Left cardiac atrium (tissue), 4 donors: ENCODE measurements around the gene GSDMA. TPM values are rescaled to one million over a fixed set of nuclear protein-coding genes. Genes with fewer than 3 reads are reported as not detected.

ENCODE experiments used
- ATAC-seq, 2 donors: fragments of 200-7000 bp; cut with Tn5 transposase; one replicate each; pipeline ENCODE4 v1.9.1; 2020; ENCODE audit warnings: mild to moderate bottlenecking in 2 of 2, moderate library complexity in 2 of 2
- DNase-seq: peaks from one replicate; pipeline ENCODE4 v3.0.0-alpha.2; 2020
- intact Hi-C, 2 donors: fragments of 100-400 bp; cut with DNase I; formaldehyde crosslinking; loops; one replicate each; pipeline versions ENCODE4 v1.14.1 to v1.15.1; 2022 to 2023
- microRNA-seq, 2 donors: library from miRNA; unstranded; fragments of <30 nt; microRNA quantifications; one replicate each; pipeline ENCODE4 v1.2.0, GENCODE V29; 2020
- total RNA-seq, 2 donors: library from RNA; stranded (reverse); fragmentation: NEBNext Ultra II Directional; extraction: Animal tissue kit (Norgen Biotek cat#: 25700); gene quantifications; one replicate each; pipeline ENCODE4 v1.2.1, GENCODE V29; 2021
- donor health status: DM: no; HTN: yes; CAD: no.
- donor health status: DM: no; HTN: yes; CAD: no; lungs with severe emphysema.
- donor health status: DM: yes; HTN: yes; CAD: no.
- donor health status: Dilated cardiomyopathy.

Gene GSDMA
- total RNA-seq, 2 donors from 2014 or later, result 1.3 TPM

DNA sequence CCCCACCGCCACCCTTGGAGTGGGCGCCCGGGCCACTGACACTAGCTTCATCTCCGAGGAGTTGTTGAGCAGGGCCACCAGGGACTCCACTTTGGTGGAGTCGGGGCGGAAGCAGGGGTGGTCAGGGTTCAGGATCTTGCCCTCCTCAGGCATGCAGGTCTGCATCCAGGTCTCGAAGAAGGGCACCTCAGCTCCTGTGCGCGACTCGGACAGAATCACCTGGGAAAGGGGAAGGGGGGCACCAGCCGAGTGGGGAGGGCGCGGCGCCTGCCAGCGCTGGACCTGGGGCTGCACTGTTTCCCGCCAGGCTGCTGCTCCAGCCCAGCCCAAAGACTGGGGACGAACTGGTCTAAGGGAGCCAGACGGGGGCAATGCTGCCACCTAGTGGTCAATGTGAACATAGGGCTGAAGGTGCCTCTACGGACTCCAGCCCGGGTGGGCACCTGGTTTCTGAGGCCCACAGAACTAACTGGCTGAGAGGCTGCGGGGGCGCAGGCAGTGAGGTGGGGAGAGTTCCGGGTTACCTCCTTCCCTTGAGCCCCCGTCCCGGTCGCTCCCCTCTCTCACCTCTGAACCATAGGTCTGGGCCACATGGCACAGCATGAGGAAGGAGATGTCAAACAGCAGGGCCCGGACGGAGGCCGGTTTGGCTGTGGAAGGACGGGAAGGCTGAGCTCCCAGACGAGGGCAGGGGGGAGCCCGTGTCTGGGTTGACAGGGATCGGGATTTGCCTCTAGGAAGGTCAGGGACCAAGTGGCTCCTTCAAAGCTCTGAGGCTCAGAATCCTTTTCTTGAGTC is 64.2 kb downstream of the GSDMA start:
- peak; percentile 94 to 95 for ATAC-seq
- DNase-seq, result peak; percentile 87
- intact Hi-C loops, result loop anchor here in 1 of 2 donors (5.0 kb wide), 1 partner anchor 40 kb away; no protein-coding TSS in a partner anchor

Small RNAs within 50 kb of the gene (microRNA-seq; reads per million reads assigned to microRNA genes)
- gene MIR6884, result 0 to 0.20 reads per million in 2 donors

Other genes starting within 250 kb of the GSDMA start
- 10 to 100 TPM; 48.7 to 55.3 TPM for gene MIEN1, start 232.5 kb upstream of the GSDMA start, total RNA-seq
- 1 to 10 TPM; 1.3 to 2.5 TPM for gene GRB7, start 225.1 kb upstream of the GSDMA start, total RNA-seq
- gene IKZF3, start 98.7 kb upstream of the GSDMA start, total RNA-seq, result 1 to 10 TPM; 1.0 to 1.7 TPM
- not detected for gene ZPBP2, start 94.8 kb upstream of the GSDMA start, total RNA-seq
- gene GSDMB, start 44.4 kb upstream of the GSDMA start, total RNA-seq, result 1 to 10 TPM; 2.4 to 4.2 TPM
- gene ORMDL3, start 35.4 kb upstream of the GSDMA start, total RNA-seq, result 10 to 100 TPM; 39.7 to 50.4 TPM
- gene LRRC3C, start 35.3 kb upstream of the GSDMA start, total RNA-seq, result not detected
- gene PSMD3, start 17.8 kb downstream of the GSDMA start, total RNA-seq, result 10 to 100 TPM; 69.0 to 92.8 TPM
- 1 to 10 TPM in 1 of 2 donors, not detected in 1; 1.2 TPM for gene CSF3, start 52.4 kb downstream of the GSDMA start, total RNA-seq
- 10 to 100 TPM; 44.0 to 56.4 TPM for gene MED24, start 91.4 kb downstream of the GSDMA start, total RNA-seq
- 10 to 100 TPM; 54.4 to 77.9 TPM for gene THRA, start 100.0 kb downstream of the GSDMA start, total RNA-seq
- 10 to 100 TPM; 17.1 to 19.5 TPM for gene NR1D1, start 137.6 kb downstream of the GSDMA start, total RNA-seq
- 10 to 100 TPM; 54.0 to 57.8 TPM for gene MSL1, start 159.0 kb downstream of the GSDMA start, total RNA-seq
- 10 to 100 TPM; 49.6 to 53.1 TPM for gene CASC3, start 177.5 kb downstream of the GSDMA start, total RNA-seq
- 1 to 10 TPM; 2.8 to 4.6 TPM for gene RAPGEFL1, start 214.5 kb downstream of the GSDMA start, total RNA-seq